Mesendoderm (in vitro differentiated cells): Measurements from ENCODE around the gene COL25A1.

ENCODE experiments used
- DNase-seq: peaks from one replicate; pipeline ENCODE4 v3.0.0; 2013
- H2AK5ac ChIP-seq: 2 replicates; pipeline ENCODE4 v1.6.1; 2013; ENCODE audit warnings: low read length, inconsistent platforms
- H2BK120ac ChIP-seq: 2 replicates; pipeline ENCODE4 v1.6.1; 2013; ENCODE audit warnings: low read depth, mild to moderate bottlenecking, low read length, moderate library complexity, mixed read lengths
- H2BK15ac ChIP-seq: replicated peaks from 2 replicates; pipeline ENCODE4 v1.6.1; 2013; ENCODE audit warnings: low read depth, mild to moderate bottlenecking, moderate library complexity
- H2BK5ac ChIP-seq: 2 replicates; pipeline ENCODE4 v1.6.1; 2013; ENCODE audit warnings: low read length, inconsistent platforms
- H3K18ac ChIP-seq: 2 replicates; pipeline ENCODE4 v1.6.1; 2013; ENCODE audit warnings: mild to moderate bottlenecking, low read length, mixed read lengths
- H3K23ac ChIP-seq: one replicate; pipeline ENCODE4 v1.6.1; 2013; ENCODE audit warnings: low read length
- H3K27ac ChIP-seq: 2 replicates; pipeline ENCODE4 v1.5.1; 2013; ENCODE audit warnings: low read depth, mild to moderate bottlenecking, inconsistent platforms, low read length, moderate library complexity
- H3K27me3 ChIP-seq: 2 replicates; pipeline ENCODE4 v1.6.1; 2013; ENCODE audit warnings: low read length, control low read depth, mild to moderate bottlenecking, inconsistent platforms; ENCODE audit not compliant: insufficient read depth, poor library complexity
- H3K36me3 ChIP-seq: 2 replicates; pipeline ENCODE4 v1.6.1; 2013; ENCODE audit warnings: low read length, inconsistent platforms; ENCODE audit not compliant: control insufficient read depth, insufficient read depth
- H3K4ac ChIP-seq: one replicate; pipeline ENCODE4 v1.6.1; 2013; ENCODE audit warnings: low read depth, mild to moderate bottlenecking, low read length, moderate library complexity
- H3K4me1 ChIP-seq: 2 replicates; pipeline ENCODE4 v1.6.1; 2013; ENCODE audit warnings: low read depth, low read length, inconsistent platforms; ENCODE audit not compliant: control insufficient read depth
- H3K4me2 ChIP-seq: 2 replicates; pipeline ENCODE4 v1.6.1; 2013; ENCODE audit warnings: low read length
- H3K4me3 ChIP-seq: 2 replicates; pipeline ENCODE4 v1.5.1; 2013; ENCODE audit warnings: mild to moderate bottlenecking, low read length
- H3K56ac ChIP-seq: one replicate; pipeline ENCODE4 v1.6.1; 2013; ENCODE audit warnings: low read length
- H3K79me1 ChIP-seq: 2 replicates; pipeline ENCODE4 v1.6.1; 2013; ENCODE audit warnings: low read length, inconsistent platforms
- H3K79me2 ChIP-seq: 2 replicates; pipeline ENCODE4 v1.6.1; 2013; ENCODE audit warnings: mild to moderate bottlenecking, low read length; ENCODE audit not compliant: control insufficient read depth, insufficient read depth
- H3K9ac ChIP-seq: 2 replicates; pipeline ENCODE4 v1.6.1; 2013; ENCODE audit warnings: low read length, inconsistent platforms
- H4K5ac ChIP-seq: one replicate; pipeline ENCODE4 v1.6.1; 2013; ENCODE audit warnings: low read length
- H4K8ac ChIP-seq: one replicate; pipeline ENCODE4 v1.6.1; 2013; ENCODE audit warnings: low read depth, mild to moderate bottlenecking, control low read depth, low read length, moderate library complexity
- WGBS: extraction: QIAGEN DNeasy Blood & Tissue Kit; methylation state at CpG from one replicate; pipeline ENCODE4 v1.1.7; 2013; ENCODE audit warnings: low lambda C conversion rate, missing lambda C conversion rate; ENCODE audit not compliant: insufficient coverage; ENCODE audit errors: extremely low coverage; 5-methylcytosine and 5-hydroxymethylcytosine counted together

COL25A1 gene

DNA sequence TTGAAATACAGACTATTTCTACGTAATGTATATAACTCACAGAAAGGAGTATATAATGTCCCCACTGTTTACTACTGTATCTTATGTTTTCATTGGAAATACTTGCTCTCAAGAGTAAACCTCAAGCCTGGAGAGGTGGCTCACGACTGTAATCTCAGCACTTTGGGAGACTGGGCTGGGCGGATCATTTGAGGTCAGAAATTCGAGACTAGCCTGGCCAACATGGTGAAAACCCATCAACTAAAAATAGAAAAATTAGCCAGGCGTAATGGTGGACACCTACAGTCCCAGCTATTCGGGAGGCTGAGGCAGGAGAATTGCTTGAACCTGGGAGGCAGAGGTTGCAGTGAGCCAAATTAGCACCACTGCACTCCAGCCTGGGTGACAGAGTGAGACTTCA lies 92.8 kb downstream of the COL25A1 start:
- H3K23ac ChIP-seq, result no peak overlapping the region
- H3K18ac ChIP-seq, result no peak overlapping the region
- H3K4me2 ChIP-seq, result no peak overlapping the region
- H3K36me3 ChIP-seq, result no peaks in the 10 kb centered on the region
- H4K5ac ChIP-seq, result no peak overlapping the region
- no peak for DNase-seq
- no peak overlapping the region for H2BK120ac ChIP-seq
- H3K4ac ChIP-seq, result no peak overlapping the region
- no peak overlapping the region for H4K8ac ChIP-seq
- no peak overlapping the region for H2BK5ac ChIP-seq
- no peak overlapping the region for H3K4me3 ChIP-seq
- H2BK15ac ChIP-seq, result no peak overlapping the region
- WGBS, result no CpG with 5 or more reads among the region's 6 CpGs
- H2AK5ac ChIP-seq, result no peak overlapping the region
- H3K79me1 ChIP-seq, result no peaks in the 10 kb centered on the region
- no peak overlapping the region for H3K56ac ChIP-seq
- H3K27me3 ChIP-seq, result no peaks in the 10 kb centered on the region
- H3K4me1 ChIP-seq, result no peaks in the 10 kb centered on the region
- no peaks in the 10 kb centered on the region for H3K79me2 ChIP-seq
- H3K27ac ChIP-seq, result no peak overlapping the region
- no peak overlapping the region for H3K9ac ChIP-seq

GRCh38 chr4:109207898-109208297 lies 94.6 kb downstream of the COL25A1 start:
- DNase-seq, result no peak
- no peaks in the 10 kb centered on the region for H3K79me2 ChIP-seq
- no peak overlapping the region for H3K9ac ChIP-seq
- WGBS, result no CpG with 5 or more reads among the region's 4 CpGs
- no peak overlapping the region for H3K4ac ChIP-seq
- H3K36me3 ChIP-seq, result no peaks in the 10 kb centered on the region
- H3K4me2 ChIP-seq, result no peak overlapping the region
- no peak overlapping the region for H2BK15ac ChIP-seq
- H3K18ac ChIP-seq, result no peak overlapping the region
- no peak overlapping the region for H3K27ac ChIP-seq
- H4K8ac ChIP-seq, result no peak overlapping the region
- H3K4me3 ChIP-seq, result no peak overlapping the region
- no peak overlapping the region for H4K5ac ChIP-seq
- H3K4me1 ChIP-seq, result no peaks in the 10 kb centered on the region
- no peak overlapping the region for H2BK5ac ChIP-seq
- H3K27me3 ChIP-seq, result no peaks in the 10 kb centered on the region
- H2BK120ac ChIP-seq, result no peak overlapping the region
- no peak overlapping the region for H3K56ac ChIP-seq
- H3K23ac ChIP-seq, result no peak overlapping the region
- H3K79me1 ChIP-seq, result no peaks in the 10 kb centered on the region
- H2AK5ac ChIP-seq, result no peak overlapping the region

GRCh38 chr4:109207061-109207460 lies 95.4 kb downstream of the COL25A1 start:
- peak; percentile 20 for DNase-seq
- H2BK5ac ChIP-seq, result no peak overlapping the region
- H3K36me3 ChIP-seq, result no peaks in the 10 kb centered on the region
- H4K5ac ChIP-seq, result no peak overlapping the region
- no peak overlapping the region for H3K9ac ChIP-seq
- H3K79me1 ChIP-seq, result no peaks in the 10 kb centered on the region
- H3K23ac ChIP-seq, result no peak overlapping the region
- no peaks in the 10 kb centered on the region for H3K4me1 ChIP-seq
- no peak overlapping the region for H2BK120ac ChIP-seq
- H2BK15ac ChIP-seq, result no peak overlapping the region
- no peak overlapping the region for H3K4ac ChIP-seq
- no CpG with 5 or more reads among the region's 1 CpG for WGBS
- no peaks in the 10 kb centered on the region for H3K27me3 ChIP-seq
- H2AK5ac ChIP-seq, result no peak overlapping the region
- no peaks in the 10 kb centered on the region for H3K79me2 ChIP-seq
- no peak overlapping the region for H3K27ac ChIP-seq
- no peak overlapping the region for H4K8ac ChIP-seq
- no peak overlapping the region for H3K18ac ChIP-seq
- no peak overlapping the region for H3K4me3 ChIP-seq
- no peak overlapping the region for H3K4me2 ChIP-seq
- H3K56ac ChIP-seq, result no peak overlapping the region

DNA sequence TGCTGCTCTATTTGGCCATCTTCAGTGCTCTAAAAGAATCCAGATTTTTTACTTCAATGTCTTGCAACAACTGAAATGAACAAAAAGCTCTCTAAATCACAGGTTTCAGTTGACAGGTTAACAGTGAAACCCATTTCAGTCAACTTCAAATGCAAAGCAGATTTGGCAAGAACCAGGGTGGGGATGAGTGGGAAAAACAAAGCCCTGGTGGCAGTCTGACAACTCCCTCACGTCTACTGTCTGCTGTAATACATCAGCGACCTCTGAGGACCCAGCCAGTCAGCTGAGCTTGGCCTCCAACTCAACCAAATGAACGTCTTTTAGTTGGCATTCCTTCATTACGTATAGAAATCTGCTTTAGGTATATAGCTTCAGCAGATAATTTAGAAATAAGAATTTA lies 95.8 kb downstream of the COL25A1 start:
- H3K27me3 ChIP-seq, result no peaks in the 10 kb centered on the region
- H3K79me2 ChIP-seq, result no peaks in the 10 kb centered on the region
- no peak overlapping the region for H3K18ac ChIP-seq
- no peaks in the 10 kb centered on the region for H3K4me1 ChIP-seq
- H4K8ac ChIP-seq, result no peak overlapping the region
- H3K9ac ChIP-seq, result no peak overlapping the region
- H3K23ac ChIP-seq, result no peak overlapping the region
- no peak overlapping the region for H3K56ac ChIP-seq
- H3K4me2 ChIP-seq, result no peak overlapping the region
- H4K5ac ChIP-seq, result no peak overlapping the region
- no peak overlapping the region for H2AK5ac ChIP-seq
- no peak overlapping the region for H2BK5ac ChIP-seq
- no peak overlapping the region for H3K4me3 ChIP-seq
- H2BK15ac ChIP-seq, result no peak overlapping the region
- DNase-seq, result peak; percentile 5
- no peaks in the 10 kb centered on the region for H3K79me1 ChIP-seq
- H3K4ac ChIP-seq, result no peak overlapping the region
- H3K27ac ChIP-seq, result no peak overlapping the region
- no peak overlapping the region for H2BK120ac ChIP-seq
- no peaks in the 10 kb centered on the region for H3K36me3 ChIP-seq
- WGBS, result no CpG with 5 or more reads among the region's 4 CpGs

GRCh38 chr4:109205186-109205585 lies 97.3 kb downstream of the COL25A1 start:
- no peak overlapping the region for H2BK15ac ChIP-seq
- no peak overlapping the region for H3K9ac ChIP-seq
- no peak overlapping the region for H2AK5ac ChIP-seq
- no peak overlapping the region for H3K4ac ChIP-seq
- no peaks in the 10 kb centered on the region for H3K79me2 ChIP-seq
- H3K27ac ChIP-seq, result no peak overlapping the region
- no peaks in the 10 kb centered on the region for H3K27me3 ChIP-seq
- no peak overlapping the region for H2BK5ac ChIP-seq
- H3K56ac ChIP-seq, result no peak overlapping the region
- H3K36me3 ChIP-seq, result no peaks in the 10 kb centered on the region
- H4K8ac ChIP-seq, result no peak overlapping the region
- no peak for DNase-seq
- H2BK120ac ChIP-seq, result no peak overlapping the region
- no peak overlapping the region for H3K18ac ChIP-seq
- no peak overlapping the region for H3K4me2 ChIP-seq
- no peaks in the 10 kb centered on the region for H3K79me1 ChIP-seq
- no CpG with 5 or more reads among the region's 5 CpGs for WGBS
- no peak overlapping the region for H3K23ac ChIP-seq
- H3K4me3 ChIP-seq, result no peak overlapping the region
- H4K5ac ChIP-seq, result no peak overlapping the region
- H3K4me1 ChIP-seq, result no peaks in the 10 kb centered on the region

GRCh38 chr4:109199585-109199984 lies 102.9 kb downstream of the COL25A1 start:
- Histone ChIP-seq H3K27ac (no peak overlapping the region), H4K8ac (no peak overlapping the region)

More at GRCh38 chr4:109199585-109199984, 102.9 kb downstream of the COL25A1 start:
- no peaks in the 10 kb centered on the region for H3K79me2 ChIP-seq
- H4K5ac ChIP-seq, result no peak overlapping the region
- H2BK15ac ChIP-seq, result no peak overlapping the region
- H3K9ac ChIP-seq, result no peak overlapping the region
- no peak overlapping the region for H3K4me3 ChIP-seq
- WGBS, result no CpG with 5 or more reads among the region's 1 CpG
- H3K4me2 ChIP-seq, result no peak overlapping the region
- no peak overlapping the region for H3K23ac ChIP-seq
- no peak overlapping the region for H3K56ac ChIP-seq
- no peaks in the 10 kb centered on the region for H3K79me1 ChIP-seq
- H3K4me1 ChIP-seq, result no peaks in the 10 kb centered on the region
- no peak overlapping the region for H2BK5ac ChIP-seq
- no peak overlapping the region for H2BK120ac ChIP-seq
- no peak overlapping the region for H3K18ac ChIP-seq
- no peak overlapping the region for H2AK5ac ChIP-seq
- no peak for DNase-seq
- H3K4ac ChIP-seq, result no peak overlapping the region
- H3K36me3 ChIP-seq, result no peaks in the 10 kb centered on the region
- no peaks in the 10 kb centered on the region for H3K27me3 ChIP-seq
